ENCODE measurements around the gene LAMC2.

The LAMC2 gene

DNA sequence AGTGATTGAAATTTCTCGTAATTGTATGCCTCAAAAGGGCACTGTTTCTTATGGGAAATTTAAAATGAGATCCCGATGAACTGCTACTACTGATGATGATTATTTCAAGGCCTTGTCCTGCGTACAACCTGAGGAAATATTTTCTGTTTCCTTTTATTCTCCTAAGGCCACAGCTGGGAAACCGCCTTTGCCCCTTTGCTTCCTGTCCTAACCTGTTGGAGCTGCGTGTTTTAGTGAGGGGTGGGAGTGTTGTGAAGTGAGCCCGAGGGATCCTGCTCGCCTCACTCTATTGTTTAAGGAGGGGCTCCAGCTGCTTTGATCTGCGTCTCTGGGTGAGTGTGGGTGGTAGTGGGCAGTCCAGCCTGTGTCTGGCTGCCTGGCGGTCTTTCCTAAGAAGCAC is 14.4 kb downstream of the LAMC2 start:
- H3K27ac ChIP-seq (ENCODE audit: low read depth, low read length): no peak overlapping the region
- H3K4me3 ChIP-seq (ENCODE audit: insufficient read depth, low read length, poor library complexity, severe bottlenecking): no peak overlapping the region
- no peaks in the 10 kb centered on the region for H3K79me2 ChIP-seq (ENCODE audit: insufficient read depth, low read length)
- no peak for TF ChIP-seq EZH2phosphoT487 (conservative IDR thresholded peaks at IDR 0.05; ENCODE audit: low read length)
- no peak overlapping the region for H2AFZ ChIP-seq (ENCODE audit: low read depth, low read length, severe bottlenecking)
- H3K27me3 ChIP-seq (ENCODE audit: low read length): no peaks in the 10 kb centered on the region
- no peak overlapping the region for H3K4me2 ChIP-seq (ENCODE audit: low read depth, low read length, poor library complexity, severe bottlenecking)
- H3K9ac ChIP-seq (ENCODE audit: low read length): no peak overlapping the region
- H3K36me3 ChIP-seq (ENCODE audit: low read length): no peaks in the 10 kb centered on the region
- H3F3A ChIP-seq (ENCODE audit: insufficient read depth): no peaks in the 10 kb centered on the region
- no peaks in the 10 kb centered on the region for H4K20me1 ChIP-seq (ENCODE audit: low read depth, low read length)
- H3K9me2 ChIP-seq (replicated peaks; ENCODE audit: insufficient read depth, low read length): no peaks in the 10 kb centered on the region
- H3K9me3 ChIP-seq (ENCODE audit: insufficient read depth, low read length): no peaks in the 10 kb centered on the region

DNA sequence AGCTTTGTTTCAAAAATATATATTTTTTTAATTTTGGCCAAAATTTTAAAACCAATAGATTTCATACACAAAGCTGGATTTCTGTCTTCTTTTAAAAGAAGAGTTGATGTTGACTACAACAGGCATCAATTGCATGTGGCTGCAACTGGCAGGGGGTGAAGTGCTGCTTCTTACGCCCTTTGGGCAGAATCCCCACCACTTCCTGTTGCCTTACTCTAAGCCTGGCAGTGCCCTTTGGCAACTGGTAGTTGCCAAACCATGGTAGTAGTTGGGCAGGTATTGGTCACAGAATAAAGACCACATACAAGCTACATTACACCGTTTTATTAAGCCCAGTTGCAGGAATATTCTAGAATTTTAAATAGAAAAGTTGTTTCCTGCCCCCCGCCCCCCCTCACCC is 17.0 kb downstream of the LAMC2 start:
- Histone ChIP-seq H3K9me3 (ENCODE audit: insufficient read depth, low read length) (no peaks in the 10 kb centered on the region), H2AFZ (ENCODE audit: low read depth, low read length, severe bottlenecking) (no peak overlapping the region), H3K27me3 (ENCODE audit: low read length) (no peaks in the 10 kb centered on the region), H3K4me2 (ENCODE audit: low read depth, low read length, poor library complexity, severe bottlenecking) (no peak overlapping the region), H3K4me3 (ENCODE audit: insufficient read depth, low read length, poor library complexity, severe bottlenecking) (no peak overlapping the region), H3K36me3 (ENCODE audit: low read length) (no peaks in the 10 kb centered on the region), H3F3A (ENCODE audit: insufficient read depth) (no peaks in the 10 kb centered on the region), H3K79me2 (ENCODE audit: insufficient read depth, low read length) (no peaks in the 10 kb centered on the region), H3K9ac (ENCODE audit: low read length) (no peak overlapping the region), H3K9me2 (replicated peaks; ENCODE audit: insufficient read depth, low read length) (no peaks in the 10 kb centered on the region), H4K20me1 (ENCODE audit: low read depth, low read length) (no peaks in the 10 kb centered on the region), H3K27ac (ENCODE audit: low read depth, low read length) (no peak overlapping the region)
- no peak for TF ChIP-seq EZH2phosphoT487 (conservative IDR thresholded peaks at IDR 0.05; ENCODE audit: low read length)
- TF ChIP-seq CTCF (IDR thresholded peaks at IDR 0.05; ENCODE audit: insufficient read depth, low read length, poor library complexity, severe bottlenecking): no peak

GRCh38 chr1:183205196-183205781 is 19.2 kb downstream of the LAMC2 start:
- H3K27me3 ChIP-seq (ENCODE audit: low read length): no peaks in the 10 kb centered on the region

More at GRCh38 chr1:183205196-183205781, 19.2 kb downstream of the LAMC2 start:
- H3K27ac ChIP-seq (ENCODE audit: low read depth, low read length): no peak overlapping the region
- no peak overlapping the region for H3K4me3 ChIP-seq (ENCODE audit: insufficient read depth, low read length, poor library complexity, severe bottlenecking)
- no peaks in the 10 kb centered on the region for H3K9me3 ChIP-seq (ENCODE audit: insufficient read depth, low read length)
- H4K20me1 ChIP-seq (ENCODE audit: low read depth, low read length): no peaks in the 10 kb centered on the region
- H2AFZ ChIP-seq (ENCODE audit: low read depth, low read length, severe bottlenecking): no peak overlapping the region
- no peaks in the 10 kb centered on the region for H3K36me3 ChIP-seq (ENCODE audit: low read length)
- no peak overlapping the region for H3K9ac ChIP-seq (ENCODE audit: low read length)
- H3F3A ChIP-seq (ENCODE audit: insufficient read depth): no peaks in the 10 kb centered on the region
- no peak overlapping the region for H3K4me2 ChIP-seq (ENCODE audit: low read depth, low read length, poor library complexity, severe bottlenecking)
- H3K9me2 ChIP-seq (replicated peaks; ENCODE audit: insufficient read depth, low read length): no peaks in the 10 kb centered on the region
- TF ChIP-seq EZH2phosphoT487 (conservative IDR thresholded peaks at IDR 0.05; ENCODE audit: low read length) (no peak), CTCF (IDR thresholded peaks at IDR 0.05; ENCODE audit: insufficient read depth, low read length, poor library complexity, severe bottlenecking) (no peak)
- no peaks in the 10 kb centered on the region for H3K79me2 ChIP-seq (ENCODE audit: insufficient read depth, low read length)

Data from SU-DHL-6 (cell line).